Rectal smooth muscle tissue (tissue), 1 donor: ENCODE measurements around the gene PCDHA6.
"Not testable (repeated sequence)": the region's sequence is repeated elsewhere in the genome, so short reads cannot be mapped to it uniquely, and the experiment has no call there.

Source experiments
- H3K27ac ChIP-seq: one replicate; pipeline ENCODE4 v1.7.0; 2013; ENCODE audit warnings: low read depth, low read length, inconsistent platforms
- H3K27me3 ChIP-seq: one replicate; pipeline ENCODE4 v1.7.0; 2013; ENCODE audit warnings: low read length; ENCODE audit not compliant: control insufficient read depth, insufficient read depth
- H3K36me3 ChIP-seq: one replicate; pipeline ENCODE4 v1.7.0; 2013; ENCODE audit warnings: low read length; ENCODE audit not compliant: control insufficient read depth, insufficient read depth
- H3K4me1 ChIP-seq: one replicate; pipeline ENCODE4 v1.7.0; 2013; ENCODE audit warnings: low read length; ENCODE audit not compliant: control insufficient read depth, insufficient read depth
- H3K4me3 ChIP-seq: one replicate; pipeline ENCODE4 v1.7.0; 2013; ENCODE audit warnings: low read length
- H3K9ac ChIP-seq: one replicate; pipeline ENCODE4 v1.7.0; 2013; ENCODE audit warnings: low read length

Gene PCDHA6, protein sequence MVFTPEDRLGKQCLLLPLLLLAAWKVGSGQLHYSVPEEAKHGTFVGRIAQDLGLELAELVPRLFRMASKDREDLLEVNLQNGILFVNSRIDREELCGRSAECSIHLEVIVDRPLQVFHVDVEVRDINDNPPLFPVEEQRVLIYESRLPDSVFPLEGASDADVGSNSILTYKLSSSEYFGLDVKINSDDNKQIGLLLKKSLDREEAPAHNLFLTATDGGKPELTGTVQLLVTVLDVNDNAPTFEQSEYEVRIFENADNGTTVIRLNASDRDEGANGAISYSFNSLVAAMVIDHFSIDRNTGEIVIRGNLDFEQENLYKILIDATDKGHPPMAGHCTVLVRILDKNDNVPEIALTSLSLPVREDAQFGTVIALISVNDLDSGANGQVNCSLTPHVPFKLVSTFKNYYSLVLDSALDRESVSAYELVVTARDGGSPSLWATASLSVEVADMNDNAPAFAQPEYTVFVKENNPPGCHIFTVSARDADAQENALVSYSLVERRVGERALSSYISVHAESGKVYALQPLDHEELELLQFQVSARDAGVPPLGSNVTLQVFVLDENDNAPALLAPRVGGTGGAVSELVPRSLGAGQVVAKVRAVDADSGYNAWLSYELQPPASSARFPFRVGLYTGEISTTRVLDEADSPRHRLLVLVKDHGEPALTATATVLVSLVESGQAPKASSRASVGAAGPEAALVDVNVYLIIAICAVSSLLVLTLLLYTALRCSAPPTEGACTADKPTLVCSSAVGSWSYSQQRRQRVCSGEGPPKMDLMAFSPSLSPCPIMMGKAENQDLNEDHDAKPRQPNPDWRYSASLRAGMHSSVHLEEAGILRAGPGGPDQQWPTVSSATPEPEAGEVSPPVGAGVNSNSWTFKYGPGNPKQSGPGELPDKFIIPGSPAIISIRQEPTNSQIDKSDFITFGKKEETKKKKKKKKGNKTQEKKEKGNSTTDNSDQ

DNA sequence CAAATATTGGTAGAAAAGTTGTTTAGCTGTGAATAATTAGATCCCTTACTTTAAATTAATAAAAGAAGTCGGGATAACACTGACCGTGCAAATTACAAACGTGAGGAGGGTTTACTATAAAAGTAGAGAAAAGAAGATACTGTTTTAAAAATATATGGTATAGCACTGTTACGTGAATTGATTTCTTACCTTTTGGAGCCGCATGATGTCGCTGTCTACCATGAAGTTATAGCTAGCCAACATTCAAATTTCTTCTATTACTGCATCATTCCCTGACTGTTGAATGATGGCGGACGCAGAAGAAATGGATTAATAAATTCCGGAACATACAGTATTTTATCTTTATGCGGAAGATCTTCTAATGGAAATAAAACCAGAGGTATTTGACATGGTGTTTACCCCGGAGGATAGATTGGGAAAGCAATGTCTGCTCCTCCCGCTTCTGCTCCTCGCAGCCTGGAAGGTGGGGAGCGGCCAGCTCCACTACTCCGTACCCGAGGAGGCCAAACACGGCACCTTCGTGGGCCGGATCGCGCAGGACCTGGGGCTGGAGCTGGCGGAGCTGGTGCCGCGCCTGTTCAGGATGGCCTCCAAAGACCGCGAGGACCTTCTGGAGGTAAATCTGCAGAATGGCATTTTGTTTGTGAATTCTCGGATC lies at the start of gene PCDHA6:
TSS of gene PCDHA6 (plus strand) at position 257 of the 658 bp plus-strand sequence. CDS start at position 389, 132 bp downstream.
- H3K27ac ChIP-seq, result no peak within 1 kb of the TSS
- no peak within 1 kb of the TSS for H3K9ac ChIP-seq
- no peaks in the 10 kb centered on the region for H3K27me3 ChIP-seq
- no peaks in the 10 kb centered on the region for H3K36me3 ChIP-seq
- H3K4me1 ChIP-seq, result no peaks in the 10 kb centered on the region
- no peak within 1 kb of the TSS for H3K4me3 ChIP-seq

DNA sequence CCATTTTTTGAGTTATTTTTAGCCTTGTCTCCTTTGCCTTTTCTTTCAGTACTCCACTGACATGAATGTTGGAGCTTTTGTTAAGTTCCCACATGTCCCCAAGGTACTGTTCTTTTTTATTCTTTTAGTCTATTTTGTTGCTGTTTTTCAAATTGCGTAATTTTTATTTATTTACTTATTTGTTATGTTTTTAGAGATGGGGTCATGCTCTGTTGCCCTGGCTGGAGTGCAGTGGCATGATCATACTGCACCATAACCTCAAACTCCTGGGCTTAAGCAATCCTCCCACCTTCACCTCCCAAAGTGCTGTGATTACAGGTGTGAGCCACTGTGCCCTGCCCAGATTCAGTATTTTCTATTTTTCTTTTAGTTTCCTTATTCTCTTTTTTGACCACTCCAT lies 47.2 kb upstream of the PCDHA6 start:
- no peaks in the 10 kb centered on the region for H3K4me1 ChIP-seq
- H3K36me3 ChIP-seq, result no peaks in the 10 kb centered on the region
- H3K9ac ChIP-seq, result no peak overlapping the region
- H3K27ac ChIP-seq, result no peak overlapping the region
- no peaks in the 10 kb centered on the region for H3K27me3 ChIP-seq
- H3K4me3 ChIP-seq, result no peak overlapping the region

DNA sequence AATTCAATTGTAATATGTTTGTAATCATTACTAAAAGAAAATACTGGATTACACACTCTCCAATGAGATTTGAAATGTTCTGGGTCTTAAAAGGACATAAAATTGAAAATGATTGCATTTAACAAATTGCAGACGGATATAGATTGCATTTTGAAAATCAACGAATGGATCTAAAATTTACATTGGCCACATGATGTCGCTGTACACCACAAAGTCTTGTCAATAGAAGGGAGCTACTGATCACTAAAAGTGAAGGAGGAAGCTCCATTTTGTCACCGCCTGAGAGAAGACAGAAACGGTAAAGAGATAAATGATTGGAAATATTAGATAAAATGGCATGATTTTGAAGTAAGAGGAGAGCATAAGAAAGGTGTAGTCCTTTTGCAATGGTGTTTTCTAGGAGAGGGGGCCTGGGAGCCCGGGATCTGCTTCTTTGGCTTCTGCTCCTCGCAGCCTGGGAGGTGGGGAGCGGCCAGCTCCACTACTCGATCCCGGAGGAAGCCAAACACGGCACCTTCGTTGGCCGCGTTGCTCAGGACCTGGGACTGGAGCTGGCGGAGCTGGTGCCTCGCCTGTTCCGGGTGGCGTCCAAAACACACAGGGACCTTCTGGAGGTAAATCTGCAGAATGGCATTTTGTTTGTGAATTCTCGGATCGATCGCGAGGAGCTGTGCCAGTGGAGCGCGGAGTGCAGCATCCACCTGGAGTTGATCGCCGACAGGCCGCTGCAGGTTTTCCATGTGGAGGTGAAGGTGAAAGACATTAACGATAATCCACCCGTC lies 41.7 kb upstream of the PCDHA6 start, which contains the start of gene PCDHA1:
TSS of gene PCDHA1 (plus strand) at position 236 of the 782 bp plus-strand sequence.
- H3K9ac ChIP-seq, result no peak within 1 kb of the TSS
- no peaks in the 10 kb centered on the region for H3K36me3 ChIP-seq
- H3K4me3 ChIP-seq, result no peak within 1 kb of the TSS
- H3K4me1 ChIP-seq, result no peaks in the 10 kb centered on the region
- no peaks in the 10 kb centered on the region for H3K27me3 ChIP-seq
- no peak within 1 kb of the TSS for H3K27ac ChIP-seq

DNA sequence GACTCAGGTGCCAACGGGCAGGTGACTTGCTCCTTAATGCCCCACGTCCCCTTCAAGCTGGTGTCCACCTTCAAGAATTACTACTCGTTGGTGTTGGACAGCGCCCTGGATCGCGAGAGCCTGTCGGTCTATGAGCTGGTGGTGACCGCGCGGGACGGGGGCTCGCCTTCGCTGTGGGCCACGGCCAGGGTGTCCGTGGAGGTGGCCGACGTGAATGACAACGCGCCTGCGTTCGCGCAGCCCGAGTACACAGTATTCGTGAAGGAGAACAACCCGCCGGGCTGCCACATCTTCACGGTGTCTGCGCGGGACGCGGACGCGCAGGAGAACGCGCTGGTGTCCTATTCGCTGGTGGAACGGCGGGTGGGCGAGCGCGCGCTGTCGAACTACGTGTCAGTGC lies 40.3 kb upstream of the PCDHA6 start:
- H3K27me3 ChIP-seq, H3K36me3 ChIP-seq, H3K4me3 ChIP-seq, H3K9ac ChIP-seq, H3K27ac ChIP-seq, H3K4me1 ChIP-seq: not testable (repeated sequence)

DNA sequence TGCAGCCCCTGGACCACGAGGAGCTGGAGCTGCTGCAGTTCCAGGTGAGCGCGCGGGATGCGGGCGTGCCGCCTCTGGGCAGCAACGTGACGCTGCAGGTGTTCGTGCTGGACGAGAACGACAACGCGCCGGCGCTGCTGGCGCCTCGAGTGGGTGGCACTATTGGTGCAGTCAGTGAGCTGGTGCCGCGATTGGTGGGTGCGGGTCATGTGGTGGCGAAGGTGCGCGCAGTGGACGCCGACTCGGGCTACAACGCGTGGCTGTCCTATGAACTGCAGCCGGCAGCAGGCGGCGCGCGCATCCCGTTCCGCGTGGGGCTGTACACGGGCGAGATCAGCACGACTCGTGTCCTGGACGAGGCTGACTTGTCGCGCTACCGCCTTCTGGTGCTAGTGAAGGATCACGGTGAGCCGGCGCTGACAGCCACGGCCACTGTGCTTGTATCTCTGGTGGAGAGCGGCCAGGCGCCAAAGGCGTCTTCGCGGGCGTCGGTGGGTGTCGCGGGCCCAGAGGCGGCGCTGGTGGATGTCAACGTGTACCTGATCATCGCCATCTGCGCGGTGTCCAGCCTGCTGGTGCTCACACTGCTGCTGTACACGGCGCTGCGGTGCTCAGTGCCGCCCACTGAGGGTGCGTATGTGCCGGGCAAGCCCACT lies 39.8 kb upstream of the PCDHA6 start:
- H3K27ac ChIP-seq, H3K27me3 ChIP-seq: not testable (repeated sequence)

DNA sequence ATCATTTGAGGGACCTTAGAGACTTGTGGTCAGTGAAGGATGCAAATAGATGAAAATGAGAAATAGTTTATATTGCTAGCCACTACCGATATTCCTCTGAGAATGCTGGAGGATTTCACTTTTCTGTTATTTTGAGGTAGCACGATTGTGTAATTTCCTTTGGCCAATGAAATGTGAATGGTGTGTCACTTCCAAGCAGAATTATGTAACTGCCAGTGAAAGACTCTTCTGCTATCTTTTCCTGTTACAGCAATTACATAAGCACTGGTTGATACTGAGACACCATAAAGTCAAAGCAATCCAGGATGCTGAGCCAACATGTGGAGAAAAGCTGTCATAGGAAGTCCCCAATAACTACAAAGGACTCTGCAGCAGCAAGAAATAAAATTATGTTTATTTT lies 36.7 kb upstream of the PCDHA6 start:
- H3K9ac ChIP-seq, result no peak overlapping the region
- H3K27me3 ChIP-seq, result no peaks in the 10 kb centered on the region
- H3K36me3 ChIP-seq, result no peaks in the 10 kb centered on the region
- no peak overlapping the region for H3K27ac ChIP-seq
- H3K4me3 ChIP-seq, result no peak overlapping the region
- H3K4me1 ChIP-seq, result no peaks in the 10 kb centered on the region

More for the DNA sequence above, 39.8 kb upstream of the PCDHA6 start:
- not testable (repeated sequence) for H3K36me3 ChIP-seq, H3K9ac ChIP-seq, H3K4me1 ChIP-seq, H3K4me3 ChIP-seq

DNA sequence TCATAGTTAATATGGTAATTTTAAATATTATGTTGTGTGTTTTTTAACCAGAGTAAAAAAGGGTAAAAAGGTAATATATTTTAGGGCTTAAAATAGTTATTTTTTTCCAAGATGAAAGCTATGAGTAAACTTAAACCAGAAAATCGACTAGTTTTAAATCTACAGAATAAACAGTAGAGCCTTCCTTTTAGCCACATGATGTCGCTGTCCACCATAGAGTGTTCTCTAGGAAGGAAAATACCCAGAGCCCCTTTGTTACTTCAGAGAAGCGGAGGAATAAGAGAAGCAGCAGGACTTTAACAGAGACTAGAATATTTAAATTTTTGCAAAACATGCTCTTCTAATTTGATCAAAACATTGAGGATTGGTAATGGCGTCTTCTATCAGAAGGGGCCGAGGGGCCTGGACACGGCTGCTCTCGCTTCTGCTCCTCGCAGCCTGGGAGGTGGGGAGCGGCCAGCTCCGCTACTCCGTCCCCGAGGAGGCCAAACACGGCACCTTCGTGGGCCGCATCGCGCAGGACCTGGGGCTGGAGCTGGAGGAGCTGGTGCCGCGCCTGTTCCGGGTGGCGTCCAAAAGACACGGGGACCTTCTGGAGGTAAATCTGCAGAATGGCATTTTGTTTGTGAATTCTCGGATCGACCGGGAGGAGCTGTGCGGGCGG lies 33.0 kb upstream of the PCDHA6 start, which contains the start of gene PCDHA2:
TSS of gene PCDHA2 (plus strand) at position 258 of the 664 bp plus-strand sequence.
- Histone ChIP-seq H3K9ac (no peak within 1 kb of the TSS), H3K4me1 (no peaks in the 10 kb centered on the region), H3K4me3 (no peak within 1 kb of the TSS), H3K27ac (no peak within 1 kb of the TSS), H3K27me3 (no peaks in the 10 kb centered on the region), H3K36me3 (no peaks in the 10 kb centered on the region)

DNA sequence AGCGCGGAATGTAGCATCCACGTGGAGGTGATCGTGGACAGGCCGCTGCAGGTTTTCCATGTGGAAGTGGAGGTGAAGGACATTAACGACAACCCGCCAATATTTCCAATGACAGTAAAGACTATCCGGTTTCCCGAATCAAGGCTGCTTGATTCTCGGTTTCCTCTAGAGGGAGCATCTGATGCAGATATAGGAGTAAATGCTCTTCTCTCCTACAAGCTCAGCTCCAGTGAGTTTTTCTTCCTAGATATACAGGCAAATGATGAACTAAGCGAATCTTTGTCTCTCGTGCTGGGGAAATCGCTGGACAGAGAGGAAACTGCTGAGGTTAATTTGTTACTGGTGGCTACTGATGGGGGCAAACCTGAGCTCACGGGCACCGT lies 32.5 kb upstream of the PCDHA6 start:
- H3K36me3 ChIP-seq, result no peaks in the 10 kb centered on the region

DNA sequence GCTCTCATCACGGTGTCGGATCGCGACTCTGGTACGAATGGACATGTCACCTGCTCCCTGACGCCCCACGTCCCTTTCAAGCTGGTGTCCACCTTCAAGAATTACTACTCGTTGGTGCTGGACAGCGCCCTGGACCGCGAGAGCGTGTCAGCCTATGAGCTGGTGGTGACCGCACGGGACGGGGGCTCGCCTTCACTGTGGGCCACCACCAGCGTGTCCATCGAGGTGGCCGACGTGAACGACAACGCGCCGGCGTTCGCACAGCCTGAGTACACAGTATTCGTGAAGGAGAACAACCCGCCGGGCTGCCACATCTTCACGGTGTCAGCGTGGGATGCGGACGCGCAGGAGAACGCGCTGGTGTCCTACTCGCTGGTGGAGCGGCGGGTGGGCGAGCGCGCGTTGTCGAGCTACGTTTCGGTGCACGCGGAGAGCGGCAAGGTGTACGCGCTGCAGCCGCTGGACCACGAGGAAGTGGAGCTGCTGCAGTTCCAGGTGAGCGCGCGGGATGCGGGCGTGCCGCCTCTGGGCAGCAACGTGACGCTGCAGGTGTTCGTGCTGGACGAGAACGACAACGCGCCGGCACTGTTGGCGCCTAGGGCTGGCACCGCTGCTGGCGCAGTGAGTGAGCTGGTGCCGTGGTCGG lies 31.6 kb upstream of the PCDHA6 start:
- H3K4me3 ChIP-seq, result not testable (repeated sequence)

More for the DNA sequence above, 32.5 kb upstream of the PCDHA6 start:
- Histone ChIP-seq H3K4me3 (no peak overlapping the region), H3K27me3 (no peaks in the 10 kb centered on the region), H3K9ac (no peak overlapping the region), H3K27ac (no peak overlapping the region), H3K4me1 (no peaks in the 10 kb centered on the region)

DNA sequence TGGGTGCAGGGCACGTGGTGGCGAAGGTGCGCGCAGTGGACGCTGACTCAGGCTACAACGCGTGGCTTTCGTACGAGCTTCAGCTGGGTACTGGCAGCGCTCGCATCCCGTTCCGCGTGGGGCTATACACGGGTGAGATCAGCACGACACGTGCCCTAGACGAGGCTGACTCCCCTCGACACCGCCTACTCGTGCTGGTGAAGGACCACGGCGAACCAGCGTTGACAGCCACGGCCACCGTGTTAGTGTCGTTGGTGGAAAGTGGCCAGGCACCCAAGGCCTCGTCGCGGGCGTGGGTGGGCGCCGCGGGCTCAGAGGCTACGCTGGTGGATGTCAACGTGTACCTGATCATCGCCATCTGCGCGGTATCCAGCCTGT lies 31.1 kb upstream of the PCDHA6 start:
- H3K4me3 ChIP-seq, result no peak overlapping the region
- no peaks in the 10 kb centered on the region for H3K27me3 ChIP-seq

More for the DNA sequence above, 31.6 kb upstream of the PCDHA6 start:
- H3K9ac ChIP-seq, H3K36me3 ChIP-seq, H3K27ac ChIP-seq, H3K4me1 ChIP-seq, H3K27me3 ChIP-seq: not testable (repeated sequence)

More for the DNA sequence above, 31.1 kb upstream of the PCDHA6 start:
- Histone ChIP-seq H3K27ac (no peak overlapping the region), H3K9ac (no peak overlapping the region), H3K36me3 (no peaks in the 10 kb centered on the region), H3K4me1 (no peaks in the 10 kb centered on the region)
